ENCODE data around the gene ATP6V1A. TPM values are rescaled to one million over a fixed set of nuclear protein-coding genes. Genes with fewer than 3 reads are reported as not detected.

The ATP6V1A gene
- total RNA-seq, 2 experiments from 2014 or later = 8.7 to 9.4 TPM

DNA sequence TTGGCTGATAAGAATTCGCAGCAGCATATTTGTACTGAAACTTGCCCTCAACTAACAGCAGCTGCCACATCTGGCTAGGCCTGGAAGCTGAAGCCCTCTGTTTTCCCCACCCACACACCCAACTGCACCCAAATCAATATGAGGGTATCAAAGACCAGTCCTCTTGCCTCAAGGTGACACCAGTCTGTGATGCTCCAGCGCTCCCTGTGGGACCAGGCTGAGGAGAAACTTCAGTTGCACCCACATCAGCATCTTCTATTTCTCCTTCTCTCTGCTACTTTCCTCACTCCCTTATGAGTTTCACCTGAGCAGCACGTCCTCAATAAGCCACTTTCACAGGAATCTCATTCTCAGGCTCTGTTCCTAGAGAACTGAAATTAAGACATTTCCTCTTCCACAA, 73.0 kb downstream of the ATP6V1A start:
- no peak overlapping the region for H3K27ac Mint-ChIP-seq
- Histone ChIP-seq H3K27ac (ENCODE audit: low read depth in 1 of 2, low read length in 2 of 2) (no peak overlapping the region), H3K9me3 (ENCODE audit: control insufficient read depth in 1 of 2, insufficient read depth in 1 of 2, low read length in 2 of 2) (no peaks in the 10 kb centered on the region), H3K4me3 (ENCODE audit: low read length) (no peak overlapping the region), H3K4me1 (ENCODE audit: insufficient read depth, low read length) (no peaks in the 10 kb centered on the region), H3K27me3 (ENCODE audit: control insufficient read depth in 1 of 2, insufficient read depth in 2 of 2, low read length in 2 of 2) (no peaks in the 10 kb centered on the region), H3K36me3 (ENCODE audit: insufficient read depth, low read length) (no peaks in the 10 kb centered on the region)
- DNase-seq (no peak), ATAC-seq (ENCODE audit: poor library complexity) (no peak)
- H3K27me3 Mint-ChIP-seq = no peaks in the 10 kb centered on the region
- no peak overlapping the region for H3K4me3 Mint-ChIP-seq
- POLR2A ChIA-PET = no interaction called here
- H3K4me1 Mint-ChIP-seq (ENCODE audit: low read depth) = no peaks in the 10 kb centered on the region
- CTCF ChIA-PET = no interaction called here
- no peaks in the 10 kb centered on the region for H3K36me3 Mint-ChIP-seq (ENCODE audit: low read depth)
- TF ChIP-seq, protein P1, sequence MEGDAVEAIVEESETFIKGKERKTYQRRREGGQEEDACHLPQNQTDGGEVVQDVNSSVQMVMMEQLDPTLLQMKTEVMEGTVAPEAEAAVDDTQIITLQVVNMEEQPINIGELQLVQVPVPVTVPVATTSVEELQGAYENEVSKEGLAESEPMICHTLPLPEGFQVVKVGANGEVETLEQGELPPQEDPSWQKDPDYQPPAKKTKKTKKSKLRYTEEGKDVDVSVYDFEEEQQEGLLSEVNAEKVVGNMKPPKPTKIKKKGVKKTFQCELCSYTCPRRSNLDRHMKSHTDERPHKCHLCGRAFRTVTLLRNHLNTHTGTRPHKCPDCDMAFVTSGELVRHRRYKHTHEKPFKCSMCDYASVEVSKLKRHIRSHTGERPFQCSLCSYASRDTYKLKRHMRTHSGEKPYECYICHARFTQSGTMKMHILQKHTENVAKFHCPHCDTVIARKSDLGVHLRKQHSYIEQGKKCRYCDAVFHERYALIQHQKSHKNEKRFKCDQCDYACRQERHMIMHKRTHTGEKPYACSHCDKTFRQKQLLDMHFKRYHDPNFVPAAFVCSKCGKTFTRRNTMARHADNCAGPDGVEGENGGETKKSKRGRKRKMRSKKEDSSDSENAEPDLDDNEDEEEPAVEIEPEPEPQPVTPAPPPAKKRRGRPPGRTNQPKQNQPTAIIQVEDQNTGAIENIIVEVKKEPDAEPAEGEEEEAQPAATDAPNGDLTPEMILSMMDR (IDR thresholded peaks at IDR 0.05) = no peak
- H3K9me3 Mint-ChIP-seq = no peaks in the 10 kb centered on the region
- intact Hi-C loops (cut with DNase I, micrococcal nuclease) = no loop called here

- DNase-seq = peak in 1 of 14 experiments; percentile 10
- no peak overlapping the region for H3K27ac Mint-ChIP-seq
- Histone ChIP-seq H3K4me3 (ENCODE audit: low read length) (no peak overlapping the region), H3K36me3 (ENCODE audit: insufficient read depth, low read length) (no peaks in the 10 kb centered on the region), H3K9me3 (ENCODE audit: control insufficient read depth in 1 of 2, insufficient read depth in 1 of 2, low read length in 2 of 2) (no peaks in the 10 kb centered on the region), H3K4me1 (ENCODE audit: insufficient read depth, low read length) (peaks cover 1% of the 10 kb centered on the region), H3K27me3 (ENCODE audit: control insufficient read depth in 1 of 2, insufficient read depth in 2 of 2, low read length in 2 of 2) (no peaks in the 10 kb centered on the region), H3K27ac (ENCODE audit: low read depth in 1 of 2, low read length in 2 of 2) (no peak overlapping the region)
- ChIA-PET CTCF (interaction anchor here (0.8 kb wide), 1 partner anchor 14 kb away, joined by 3 read pairs; the partner anchor contains the start of gene GRAMD1C), POLR2A (no interaction called here)
- H3K4me1 Mint-ChIP-seq (ENCODE audit: low read depth) = no peaks in the 10 kb centered on the region
- TF ChIP-seq, protein P1 (IDR thresholded peaks at IDR 0.05) = no peak
- no peaks in the 10 kb centered on the region for H3K36me3 Mint-ChIP-seq (ENCODE audit: low read depth)
- no peaks in the 10 kb centered on the region for H3K27me3 Mint-ChIP-seq
- intact Hi-C loops (cut with DNase I, micrococcal nuclease) = no loop called here
- H3K4me3 Mint-ChIP-seq = no peak overlapping the region
- no peak for ATAC-seq (ENCODE audit: poor library complexity)
- H3K9me3 Mint-ChIP-seq = no peaks in the 10 kb centered on the region
Observed at GRCh38 chr3:113825090-113825489, 78.3 kb downstream of the ATP6V1A start.

DNA sequence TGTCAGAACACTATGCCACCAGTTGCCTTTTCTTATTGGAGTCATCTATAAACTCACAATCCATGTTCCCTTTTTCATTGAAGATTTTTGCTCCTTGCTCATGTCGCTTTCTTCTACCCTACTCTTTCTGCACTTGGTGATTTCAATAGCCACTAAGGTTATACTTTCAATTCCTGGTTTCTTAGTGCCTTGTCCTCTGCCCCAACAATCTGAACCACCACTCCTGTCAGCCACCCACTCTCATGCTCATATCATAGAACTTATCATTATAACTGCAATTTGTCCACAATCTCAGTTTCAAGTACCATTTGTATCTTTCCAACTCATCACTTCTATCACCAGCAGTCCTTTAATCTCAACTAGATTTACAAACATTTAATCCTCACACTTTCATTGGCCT, 81.8 kb downstream of the ATP6V1A start:
- TF ChIP-seq, protein P1 (IDR thresholded peaks at IDR 0.05) = no peak
- H3K4me1 ChIP-seq (ENCODE audit: insufficient read depth, low read length) = peaks cover 3% of the 10 kb centered on the region
- peaks cover 6% of the 10 kb centered on the region for H3K9me3 Mint-ChIP-seq
- intact Hi-C loops (cut with DNase I, micrococcal nuclease) = no loop called here
- H3K4me3 ChIP-seq (ENCODE audit: low read length) = no peak overlapping the region
- CTCF ChIA-PET = no interaction called here
- no peak overlapping the region for H3K27ac Mint-ChIP-seq
- H3K9me3 ChIP-seq (ENCODE audit: control insufficient read depth in 1 of 2, insufficient read depth in 1 of 2, low read length in 2 of 2) = peaks cover 0 to 8% of the 10 kb centered on the region in 2 experiments
- H3K36me3 Mint-ChIP-seq (ENCODE audit: low read depth) = no peaks in the 10 kb centered on the region
- no peaks in the 10 kb centered on the region for H3K27me3 Mint-ChIP-seq
- no peaks in the 10 kb centered on the region for H3K4me1 Mint-ChIP-seq (ENCODE audit: low read depth)
- H3K27ac ChIP-seq (ENCODE audit: low read depth in 1 of 2, low read length in 2 of 2) = no peak overlapping the region
- POLR2A ChIA-PET = no interaction called here
- H3K27me3 ChIP-seq (ENCODE audit: control insufficient read depth in 1 of 2, insufficient read depth in 2 of 2, low read length in 2 of 2) = no peaks in the 10 kb centered on the region
- ATAC-seq (ENCODE audit: poor library complexity) = no peak
- H3K4me3 Mint-ChIP-seq = no peak overlapping the region
- no peaks in the 10 kb centered on the region for H3K36me3 ChIP-seq (ENCODE audit: insufficient read depth, low read length)
- DNase-seq = no peak

All from CD4-positive, alpha-beta T cell (primary cell).